Stimulated activated CD4-positive, alpha-beta T cell treated with anti-CD3 and anti-CD28 coated beads, TNF-alpha, amount 100 ng/mL, for 1 hour (primary cell): ENCODE data around the gene RHOD.
A peak's percentile ranks its signal among the peaks of the same experiment; 100 is the strongest.

Source experiments
- DNase-seq, 3 donors: peaks; one replicate each; pipeline ENCODE4 v3.0.0-alpha.2; 2020; ENCODE audit warnings: low read depth in 3 of 3, low spot score in 1 of 3

Gene RHOD

GRCh38 chr11:67059671-67060070 is 3.0 kb downstream of the RHOD start:
- DNase-seq: no peak

- no peak for DNase-seq
These were observed 3.5 kb downstream of the RHOD start for GRCh38 chr11:67060111-67060522.

GRCh38 chr11:67062526-67063373 is 6.1 kb downstream of the RHOD start:
- DNase-seq: no peak

- no peak for DNase-seq
These were observed 9.7 kb downstream of the RHOD start for GRCh38 chr11:67066333-67066709.

GRCh38 chr11:67071420-67072284 is 15.0 kb downstream of the RHOD start:
- peak; percentile 33 to 63 (median 37) for DNase-seq

GRCh38 chr11:67072295-67072694 is 15.6 kb downstream of the RHOD start:
- no peak for DNase-seq

GRCh38 chr11:67073908-67074307 is 17.3 kb downstream of the RHOD start:
- no peak for DNase-seq

- no peak for DNase-seq
These were observed 19.6 kb downstream of the RHOD start for GRCh38 chr11:67076202-67076601.

GRCh38 chr11:67079065-67079705 is 22.5 kb downstream of the RHOD start:
- no peak for DNase-seq

- no peak for DNase-seq
These were observed 25.6 kb downstream of the RHOD start for GRCh38 chr11:67082071-67082791.

GRCh38 chr11:67083786-67084366 is 27.2 kb downstream of the RHOD start:
- DNase-seq: no peak

- no peak for DNase-seq
These were observed 29.0 kb downstream of the RHOD start for GRCh38 chr11:67085617-67086016.

- DNase-seq: no peak
These were observed 34.1 kb downstream of the RHOD start for GRCh38 chr11:67090717-67091116.

GRCh38 chr11:67095214-67095507 is 38.5 kb downstream of the RHOD start:
- no peak for DNase-seq

GRCh38 chr11:67098799-67099429 is 42.3 kb downstream of the RHOD start:
- no peak for DNase-seq

GRCh38 chr11:67099831-67100324 is 43.2 kb downstream of the RHOD start:
- DNase-seq: no peak

GRCh38 chr11:67102664-67103063 is 46.0 kb downstream of the RHOD start:
- no peak for DNase-seq

- no peak for DNase-seq
These were observed 49.3 kb downstream of the RHOD start for GRCh38 chr11:67105964-67106363.

- DNase-seq: no peak
These were observed 54.6 kb downstream of the RHOD start for GRCh38 chr11:67111261-67111660.

- DNase-seq: no peak
These were observed 56.6 kb downstream of the RHOD start for GRCh38 chr11:67113231-67113721.
